AG20443 (cell line): ENCODE data around the gene IL1A.

Source experiments
- DNase-seq: peaks from one replicate; pipeline ENCODE4 v3.0.0; 2012; ENCODE audit warnings: low spot score, mixed read lengths

Gene IL1A

DNA sequence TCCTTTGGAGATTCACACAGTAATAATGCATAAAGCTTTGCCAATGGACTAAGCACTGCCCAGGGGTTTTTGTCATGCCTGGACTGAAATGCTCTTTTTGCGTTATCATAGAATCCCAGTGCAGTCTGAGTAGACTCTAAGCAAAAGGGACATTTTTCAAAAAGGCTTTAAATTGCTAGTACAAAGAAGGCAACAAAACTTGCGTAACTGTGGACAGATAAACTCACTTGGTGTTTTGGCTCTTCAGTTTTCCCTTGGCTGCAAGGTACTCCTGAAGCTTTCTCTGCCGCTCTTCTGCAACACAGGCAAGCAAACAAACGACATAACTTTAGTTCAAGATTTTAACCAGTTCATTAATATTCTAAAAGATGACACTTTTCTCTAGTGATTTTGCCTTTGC lies 22.0 kb downstream of the IL1A start:
- DNase-seq: no peak

DNA sequence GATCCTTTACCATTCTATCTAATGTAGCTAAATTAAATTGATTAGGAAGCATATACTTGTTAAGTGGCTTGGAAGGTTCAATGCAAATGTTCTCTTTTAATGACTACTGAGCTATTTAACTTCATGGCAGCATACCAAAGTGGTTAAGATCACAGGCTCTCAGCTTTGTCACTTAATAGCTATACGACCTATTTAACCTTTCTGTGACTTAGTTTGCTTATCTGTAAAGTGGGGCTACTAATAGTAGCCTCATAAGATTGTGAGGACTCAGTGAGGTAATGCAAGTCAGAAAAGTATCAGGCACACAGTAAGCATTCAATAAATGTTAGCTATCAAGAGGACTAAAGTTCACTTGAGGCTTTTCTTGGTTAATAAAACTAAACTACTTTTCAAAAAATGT lies 24.1 kb downstream of the IL1A start:
- no peak for DNase-seq

DNA sequence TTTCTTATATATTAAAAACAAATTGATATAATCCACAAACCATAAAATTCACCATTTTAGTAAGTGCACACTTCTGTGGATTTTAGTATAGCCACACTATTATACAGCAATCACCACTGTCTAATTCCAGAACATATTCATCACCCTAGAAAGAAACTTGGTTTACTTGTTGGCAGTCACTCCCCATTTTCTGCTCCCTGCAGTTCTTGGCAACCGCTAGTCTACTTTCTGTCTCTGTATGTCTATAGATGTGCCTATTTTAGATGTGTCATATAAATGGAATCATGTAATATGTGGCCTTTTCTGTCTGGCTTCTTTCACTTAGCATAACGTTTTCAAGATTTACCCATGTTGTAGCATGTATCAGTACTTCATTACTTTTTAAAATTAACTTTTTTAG lies 25.6 kb downstream of the IL1A start:
- DNase-seq: no peak

DNA sequence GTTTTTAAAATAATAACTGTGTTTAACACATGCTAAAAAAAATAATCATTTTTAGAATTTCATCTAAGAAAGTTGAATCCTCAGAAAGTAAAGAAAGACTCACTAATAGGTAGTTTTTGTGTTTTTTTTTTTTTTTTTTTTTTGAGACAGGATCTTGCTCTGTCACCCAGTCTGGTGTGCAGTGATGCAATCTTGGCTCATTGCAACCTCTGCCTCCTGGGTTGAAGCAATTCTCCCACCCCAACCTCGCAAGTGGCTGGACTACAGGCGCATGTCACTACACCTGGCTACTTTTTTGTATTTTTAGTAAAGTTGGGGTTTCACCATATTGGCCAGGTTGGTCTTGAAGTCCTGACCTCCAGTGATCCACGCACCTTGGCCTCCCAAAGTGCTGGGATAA lies 27.0 kb downstream of the IL1A start:
- no peak for DNase-seq

DNA sequence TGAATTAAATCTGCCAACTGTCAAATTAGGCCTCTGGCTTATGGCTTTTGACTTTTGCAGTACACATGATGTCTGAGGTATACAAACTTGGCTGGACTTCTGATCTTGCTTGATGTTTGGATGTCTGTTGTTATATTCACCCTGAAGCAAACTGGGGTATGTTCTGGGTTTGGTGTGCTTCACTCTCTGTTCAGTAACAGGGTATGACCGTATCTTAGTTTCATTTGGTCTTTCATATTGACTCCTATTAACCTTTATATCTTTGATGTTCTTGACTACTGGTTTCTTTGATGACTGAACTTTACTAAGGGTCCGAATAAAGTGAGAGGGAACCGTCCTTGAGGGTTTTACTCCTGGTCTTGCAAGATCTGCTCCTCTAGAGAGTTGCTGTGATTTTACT lies 28.1 kb downstream of the IL1A start:
- DNase-seq: no peak

DNA sequence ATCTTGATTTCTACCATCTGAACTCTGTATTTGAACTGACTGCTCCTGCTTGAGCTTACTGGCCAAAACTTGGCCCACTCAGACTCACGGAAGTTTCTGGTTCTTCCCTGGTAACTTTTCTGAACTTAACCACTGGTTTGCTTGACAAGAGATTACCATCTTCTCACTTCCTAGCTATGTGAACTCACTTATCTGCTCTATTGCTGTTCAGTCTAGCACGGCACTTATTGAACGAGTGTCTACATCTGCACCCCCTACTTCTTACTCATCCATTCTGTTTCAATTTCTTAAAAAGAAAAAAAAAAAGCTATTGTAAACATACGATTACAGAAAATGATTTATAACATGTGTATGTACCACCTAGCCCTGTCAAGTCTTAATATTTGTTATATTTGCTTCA lies 28.8 kb downstream of the IL1A start:
- DNase-seq: no peak

DNA sequence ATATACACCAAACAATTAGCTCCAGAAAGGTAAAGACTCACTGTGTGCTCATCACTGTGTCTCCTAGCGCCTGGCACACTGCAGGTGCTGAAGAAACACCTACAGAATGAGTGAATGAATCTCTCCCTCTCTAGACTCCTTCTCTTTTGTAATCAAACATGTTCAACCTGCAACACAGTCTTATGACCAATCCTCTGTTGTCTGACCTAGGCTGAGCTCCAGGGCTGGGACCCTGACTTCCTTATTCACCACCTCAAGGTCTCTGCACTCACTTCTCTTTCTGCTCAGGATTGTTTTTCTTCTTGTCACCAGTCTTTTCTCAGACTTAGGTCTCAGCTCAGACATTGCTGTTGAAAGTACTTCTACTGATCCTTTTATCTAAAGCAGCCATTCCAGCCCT lies 29.7 kb downstream of the IL1A start:
- no peak for DNase-seq

DNA sequence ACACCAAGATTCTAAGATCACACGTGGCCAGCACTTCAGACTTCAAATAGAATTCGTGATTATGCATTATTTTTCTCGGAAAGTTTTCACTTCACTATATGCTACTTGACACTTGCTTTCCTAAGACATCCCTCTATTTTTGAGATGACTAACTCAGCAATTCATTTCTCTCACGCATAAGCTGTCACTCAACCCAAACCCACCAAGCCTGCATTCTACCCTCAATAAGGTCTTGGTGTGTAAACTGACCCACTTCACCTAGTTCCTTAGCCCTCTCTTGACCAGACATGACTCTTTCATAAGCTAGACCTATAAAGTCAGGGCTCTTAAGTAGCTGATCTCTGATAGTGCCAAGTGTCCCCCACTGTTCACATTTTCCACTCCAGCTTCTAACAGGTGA lies 31.6 kb downstream of the IL1A start:
- no peak for DNase-seq

DNA sequence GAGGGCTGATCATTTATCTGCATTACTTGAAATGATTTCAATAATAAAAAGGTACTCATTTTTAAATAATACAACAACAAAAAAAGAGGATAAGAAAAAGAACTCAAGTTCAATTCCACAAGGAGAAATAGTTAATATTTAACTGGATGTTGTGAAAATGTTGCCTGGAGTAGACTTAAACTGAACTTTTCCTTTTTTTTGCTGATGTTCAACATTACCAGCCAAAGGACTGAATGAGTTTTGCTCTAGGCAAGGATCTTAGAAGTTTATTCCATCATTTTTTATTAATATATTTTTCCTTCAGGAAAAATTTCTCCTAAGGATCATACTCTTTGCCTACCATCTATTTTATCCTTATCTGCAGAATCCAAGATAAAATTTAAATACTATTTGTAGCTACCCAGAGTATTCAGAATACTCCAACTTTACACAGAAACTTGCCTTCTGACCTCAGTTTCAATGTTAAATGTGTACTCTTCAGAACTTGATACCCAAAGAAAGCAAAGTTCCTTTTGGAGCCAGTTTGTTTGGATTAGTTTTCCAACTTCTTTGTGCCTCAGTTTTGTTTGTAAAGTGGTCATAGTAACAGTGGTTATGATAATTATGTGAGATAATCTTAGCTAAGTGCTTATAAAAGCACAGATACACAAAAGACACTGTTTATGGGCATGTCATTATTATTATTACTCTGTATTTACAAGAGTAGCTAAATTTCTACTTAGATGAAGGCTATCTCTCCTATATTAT lies 32.7 kb downstream of the IL1A start:
- DNase-seq: no peak

DNA sequence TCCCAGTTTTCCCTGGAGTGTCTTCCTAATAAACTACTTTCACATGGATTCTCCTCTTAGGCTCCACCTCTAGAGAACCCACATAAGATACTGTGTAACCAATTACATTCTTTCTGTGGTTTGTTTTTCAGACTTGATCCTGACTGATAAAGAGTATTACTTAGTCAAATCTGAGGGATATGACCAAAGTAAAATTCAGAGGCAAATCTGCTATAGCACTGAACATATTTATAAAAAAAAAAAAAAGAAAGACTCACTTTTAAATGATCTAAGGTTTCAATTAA lies 33.8 kb downstream of the IL1A start:
- peak; percentile 14 for DNase-seq

DNA sequence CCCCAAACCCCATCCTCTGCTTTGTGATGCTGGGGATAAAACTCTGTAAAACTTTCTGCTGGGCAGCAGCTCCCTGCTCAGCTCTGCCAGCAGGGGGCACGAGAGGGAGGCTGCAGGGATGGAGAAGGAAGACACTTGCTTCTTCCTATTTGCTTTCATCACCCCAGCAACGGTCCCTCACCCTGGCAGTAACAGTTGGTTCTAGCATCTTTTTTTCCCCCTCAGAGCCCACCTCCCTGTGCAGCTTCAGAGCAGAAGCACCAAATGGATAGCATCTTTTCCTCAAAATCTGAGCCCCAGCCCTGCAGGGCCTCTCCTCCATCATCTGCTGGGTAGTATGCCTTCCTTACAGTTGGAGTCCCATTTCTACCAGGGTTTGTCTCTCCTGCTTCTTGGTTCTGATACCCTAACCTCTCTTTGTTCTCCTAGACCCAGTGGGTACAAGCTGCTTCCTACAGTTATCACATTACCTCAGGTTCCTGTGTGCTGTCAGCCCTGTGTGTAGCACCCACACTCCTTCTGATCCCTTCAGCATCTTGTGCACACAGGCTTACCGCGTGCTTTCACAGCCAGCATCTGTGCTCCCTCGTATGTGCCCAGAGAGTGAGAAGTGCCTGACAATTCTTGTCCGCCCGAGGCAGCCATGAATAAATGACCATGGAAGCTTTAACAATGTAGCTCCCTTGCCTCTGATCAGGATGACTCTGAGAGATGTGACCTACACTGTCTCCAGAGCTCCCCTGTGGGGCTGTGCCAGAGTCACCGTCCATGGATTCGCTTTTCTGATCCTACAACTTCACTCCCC lies 34.3 kb downstream of the IL1A start:
- DNase-seq: peak; percentile 91

DNA sequence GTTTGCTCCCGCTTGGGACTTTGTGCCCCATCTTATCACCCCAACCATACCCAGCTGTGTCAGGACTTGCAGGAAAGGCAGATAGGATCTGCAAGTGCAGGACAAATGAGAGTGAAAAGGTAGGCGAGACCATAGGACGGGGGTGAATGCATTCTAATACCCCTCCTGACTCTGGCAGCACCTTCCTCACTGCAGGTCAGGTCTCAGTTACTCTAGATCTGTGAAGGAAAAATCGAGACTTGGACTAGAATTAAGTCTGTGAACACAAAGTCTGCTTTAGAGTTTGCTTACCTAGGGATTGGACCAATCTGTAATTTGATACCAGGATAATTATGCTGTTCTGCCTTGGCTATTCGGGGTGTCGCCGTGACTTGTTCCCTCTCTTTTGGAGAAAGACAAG lies 43.8 kb downstream of the IL1A start:
- no peak for DNase-seq

DNA sequence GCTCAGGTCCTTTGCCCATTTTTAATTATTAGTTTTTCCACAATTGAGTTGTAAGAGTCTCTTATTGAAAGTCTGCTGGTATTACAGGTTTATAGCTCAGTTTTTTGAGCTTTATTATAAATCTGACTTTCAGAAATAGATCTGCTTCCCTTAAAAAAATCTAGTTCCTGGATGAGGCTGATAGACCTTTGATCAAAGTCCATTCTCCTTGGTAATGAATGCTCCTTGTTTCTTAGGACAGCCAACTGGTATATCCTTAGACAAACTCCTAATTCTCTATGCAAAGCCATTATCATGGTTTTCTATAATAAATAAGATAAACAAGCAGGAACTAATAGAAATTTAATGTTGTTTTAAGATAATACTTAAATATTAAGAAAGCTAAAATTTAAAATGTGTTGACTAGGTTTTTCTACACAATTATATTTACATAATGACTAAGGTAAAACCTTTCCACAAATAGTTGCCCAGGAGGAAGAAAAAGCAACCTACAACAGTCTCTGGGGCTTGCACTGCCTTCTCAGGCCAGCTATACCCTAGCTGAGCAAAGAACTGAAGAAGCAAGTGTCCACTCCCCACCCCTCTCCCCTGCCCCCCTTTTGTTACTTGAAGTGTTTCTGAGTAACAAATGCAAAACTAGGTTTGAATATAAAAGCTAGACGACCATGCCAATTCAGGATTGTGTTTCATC lies 46.6 kb downstream of the IL1A start:
- DNase-seq: no peak

DNA sequence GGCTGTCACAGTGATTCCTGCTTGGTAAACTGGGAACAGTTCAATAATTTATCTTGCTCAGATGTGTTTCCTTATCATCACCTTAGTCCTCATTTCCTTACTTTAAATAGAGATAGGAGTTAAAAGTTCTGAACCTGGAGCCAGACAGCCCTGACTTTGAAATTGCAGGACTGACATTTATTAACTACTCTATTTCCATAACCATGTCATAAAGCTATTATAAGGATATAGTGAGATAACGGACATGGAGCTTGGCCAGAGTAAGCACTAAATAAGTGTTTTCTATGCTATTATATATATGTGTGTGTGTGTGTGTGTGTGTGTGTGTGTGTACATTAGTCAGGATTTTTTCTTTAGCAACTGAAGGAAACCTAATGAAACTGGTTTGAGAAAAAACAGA lies 50.4 kb downstream of the IL1A start:
- no peak for DNase-seq

DNA sequence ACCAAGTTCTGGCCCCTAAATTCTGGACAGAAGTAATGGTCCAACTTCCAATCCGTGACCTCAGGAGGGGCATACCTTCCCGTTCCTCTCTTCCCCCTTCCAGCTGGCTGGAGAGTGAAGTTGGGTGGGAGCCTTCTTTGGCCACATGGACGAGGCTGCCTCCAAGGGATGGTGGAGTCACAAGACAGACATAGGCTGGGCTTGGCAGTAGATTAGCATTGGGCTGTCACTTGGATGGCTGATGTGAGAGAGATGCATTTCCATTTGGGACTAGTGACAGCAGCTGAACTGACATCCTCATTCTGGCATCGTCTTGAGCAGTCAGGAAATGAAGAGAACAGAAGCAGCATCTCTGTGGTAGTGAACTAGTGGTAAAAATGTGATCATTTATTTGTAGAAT lies 50.8 kb downstream of the IL1A start:
- no peak for DNase-seq

DNA sequence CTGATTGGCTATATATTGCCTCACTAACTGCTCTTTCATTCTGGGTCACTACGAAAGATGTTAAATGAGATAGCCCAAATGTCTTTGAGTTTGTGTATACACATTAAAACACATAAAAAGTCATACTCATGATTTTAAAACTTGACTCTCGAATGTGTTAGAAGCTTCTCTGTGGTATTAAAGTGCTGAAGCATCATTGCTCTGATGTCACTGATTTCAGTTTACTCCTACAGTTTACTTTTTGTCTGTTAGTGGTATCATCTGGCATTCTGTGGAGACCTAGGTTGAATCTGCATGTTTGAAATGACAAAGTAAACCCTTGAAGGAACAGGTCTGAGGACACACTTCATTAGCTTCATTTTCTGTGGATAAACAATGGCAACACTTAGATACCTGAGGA lies 52.8 kb downstream of the IL1A start:
- no peak for DNase-seq

DNA sequence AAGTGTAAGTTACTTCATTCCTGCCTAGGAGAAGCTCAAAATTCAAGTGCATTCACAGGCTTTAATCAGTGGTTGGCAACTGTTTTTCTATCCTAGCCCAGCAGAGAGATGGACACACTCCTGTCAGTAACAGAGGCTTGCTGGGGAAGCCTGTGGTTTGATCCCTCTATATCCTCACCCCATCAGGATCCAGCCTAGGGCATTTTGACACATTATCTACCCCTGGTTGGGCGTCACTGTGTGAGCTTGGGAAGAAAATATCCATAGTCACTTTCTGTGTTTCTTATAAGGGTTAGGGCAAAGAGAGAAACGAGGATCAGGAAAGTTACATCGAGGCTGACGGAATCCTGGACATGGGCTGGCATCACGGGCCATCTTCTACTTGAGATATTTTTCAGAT lies 53.5 kb downstream of the IL1A start:
- no peak for DNase-seq

DNA sequence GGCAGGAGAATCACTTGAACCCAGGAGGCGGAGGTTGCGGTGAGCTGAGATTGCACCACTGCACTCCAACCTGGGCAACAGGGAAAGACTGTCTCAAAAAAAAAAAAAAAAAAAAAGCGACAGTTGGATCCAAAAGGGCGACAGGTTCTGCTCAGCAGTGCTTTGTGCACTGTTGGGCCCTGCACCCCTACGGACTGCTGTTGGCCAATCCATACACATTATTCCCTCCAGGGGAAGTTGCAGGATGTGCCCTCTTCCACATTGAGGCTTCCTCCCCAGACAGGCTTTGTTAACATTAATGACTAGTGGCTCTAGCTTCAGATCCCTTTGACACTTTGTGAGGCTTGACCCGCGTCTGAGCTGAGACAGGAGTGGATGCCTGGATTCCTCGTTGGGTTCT lies 54.1 kb downstream of the IL1A start:
- no peak for DNase-seq

DNA sequence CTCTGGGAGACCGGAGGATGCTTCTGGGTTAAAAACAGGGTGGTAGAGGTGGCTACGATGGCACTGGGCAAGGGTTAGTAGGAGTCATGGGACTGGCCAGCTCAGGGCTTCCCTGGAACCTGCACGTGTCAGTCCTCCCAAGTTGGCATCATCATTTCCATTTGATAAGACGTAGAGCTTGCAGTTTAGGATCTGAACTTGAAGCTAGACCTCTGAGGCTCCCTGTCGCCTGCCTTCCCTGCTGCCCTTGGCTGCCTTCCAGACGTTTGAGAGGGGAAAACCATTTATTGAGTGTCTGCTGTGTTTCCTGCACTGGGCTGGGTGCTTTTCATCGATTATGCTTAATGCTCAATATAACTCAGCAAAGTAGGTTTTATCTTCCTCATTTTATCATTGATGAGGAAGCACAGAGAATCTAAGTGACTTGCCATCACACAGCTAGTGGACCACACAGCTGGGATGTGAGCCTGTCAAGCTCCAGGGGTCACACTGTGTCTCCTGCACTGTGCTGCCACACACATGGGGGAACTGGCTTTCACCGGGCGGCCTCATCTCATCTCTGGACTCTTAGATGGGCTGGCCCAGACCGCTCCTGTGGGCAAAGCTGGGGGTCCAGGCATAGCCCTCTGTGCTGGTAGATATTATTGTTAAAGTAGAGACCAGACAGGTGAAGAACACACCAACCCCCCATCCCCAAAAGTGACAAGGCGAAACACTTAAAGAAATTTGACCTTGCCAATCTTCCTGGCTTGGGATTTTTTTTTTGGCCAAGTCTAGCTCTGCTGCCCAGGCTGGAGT lies 55.7 kb downstream of the IL1A start:
- DNase-seq: no peak

DNA sequence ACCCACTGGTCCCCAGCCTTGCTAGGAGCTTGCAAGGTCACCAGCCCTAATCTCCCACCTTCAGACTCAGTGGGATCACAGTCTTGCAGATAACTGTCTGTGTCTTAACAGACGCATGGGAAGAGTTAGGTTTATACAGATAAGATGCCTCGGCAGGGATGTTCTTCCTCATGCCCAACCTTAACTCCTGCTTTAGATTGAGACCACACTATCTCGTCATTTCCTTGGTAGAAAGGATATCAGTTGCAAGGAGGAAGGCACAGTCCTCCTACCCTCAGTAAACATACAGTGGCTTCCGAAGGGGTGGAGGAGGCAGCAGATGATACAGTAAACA lies 56.3 kb downstream of the IL1A start:
- DNase-seq: no peak

DNA sequence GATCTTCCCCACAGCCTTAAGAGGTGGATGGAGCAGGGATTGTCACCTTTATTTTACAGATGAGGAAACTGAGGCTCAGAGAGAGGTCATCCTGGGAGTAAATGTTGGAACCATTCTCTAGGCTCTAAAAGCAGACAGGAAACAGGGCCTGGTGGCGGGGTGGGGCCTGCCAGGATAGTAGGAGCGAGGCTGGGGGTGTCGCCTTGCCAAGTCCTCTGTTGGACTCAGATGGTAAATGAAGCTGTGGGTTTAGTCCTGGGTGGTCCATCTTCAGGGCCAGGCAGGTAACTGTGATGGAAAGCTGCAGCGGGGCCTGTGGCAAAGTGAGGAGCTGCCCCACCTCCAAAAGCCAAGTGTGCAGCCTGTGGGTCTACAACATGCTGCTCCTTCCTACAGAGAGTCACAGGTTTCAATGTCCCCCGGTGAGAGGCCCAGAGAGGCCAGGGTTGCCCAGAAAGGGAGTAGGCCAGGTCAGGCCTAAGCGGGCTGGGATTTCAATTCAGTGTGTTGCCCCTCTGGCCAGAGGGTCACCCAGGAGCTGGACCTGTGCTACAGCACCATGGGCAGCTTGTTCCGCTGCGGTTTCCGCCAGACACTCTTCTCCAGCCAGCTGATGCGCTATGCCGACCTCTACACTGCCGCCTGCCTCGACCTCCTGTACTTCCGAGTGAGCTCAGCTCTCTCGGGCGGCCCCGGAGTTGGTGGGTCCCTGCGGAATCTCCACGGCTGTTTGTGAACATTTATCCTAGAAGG lies 56.8 kb downstream of the IL1A start:
- no peak for DNase-seq
